MCF 10A (cell line): Measurements from ENCODE around the gene YAE1. TPM values are rescaled to one million over a fixed set of nuclear protein-coding genes. Genes with fewer than 3 reads are reported as not detected.

Experiments
- BruUV-seq: library from RNA; stranded (reverse); fragments of 400-500 nt; replicated peaks from 2 replicates; lab custom pipeline; 2021; lab: Mats Ljungman, UMichigan
- CTCF ChIA-PET: fragments of 300-600 bp; sonication (Branson Sonifier 250); formaldehyde crosslinking; extraction: SDS; loops from one replicate; lab custom pipeline; 2021; ENCODE audit warnings: antibody characterized with exemption, inconsistent platforms; lab: Yijun Ruan, JAX
- POLR2A ChIA-PET: fragments of 300-600, 350-650 bp; sonication (Branson Sonifier 250); formaldehyde crosslinking; extraction: SDS; loops from one replicate; lab custom pipeline; 2020; ENCODE audit warnings: antibody characterized with exemption, inconsistent platforms; lab: Yijun Ruan, JAX
- DNase-seq: peaks from one replicate; pipeline ENCODE4 v3.0.0-alpha.2; 2018; ENCODE audit not compliant: unreplicated experiment
- H3K27ac Mint-ChIP-seq: one replicate; pipeline ENCODE4 v1.8.0; 2022; ENCODE audit warnings: mild to moderate bottlenecking, low read depth, mixed read lengths; ENCODE audit not compliant: unreplicated experiment
- H3K27me3 Mint-ChIP-seq: one replicate; pipeline ENCODE4 v1.8.0; 2022; ENCODE audit warnings: mixed read lengths; ENCODE audit not compliant: insufficient read depth, unreplicated experiment
- H3K36me3 Mint-ChIP-seq: one replicate; pipeline ENCODE4 v1.8.0; 2022; ENCODE audit warnings: mild to moderate bottlenecking, moderate library complexity, mixed read lengths; ENCODE audit not compliant: insufficient read depth, unreplicated experiment
- H3K4me1 Mint-ChIP-seq: one replicate; pipeline ENCODE4 v1.8.0; 2022; ENCODE audit warnings: mixed read lengths; ENCODE audit not compliant: insufficient read depth, unreplicated experiment
- H3K4me3 Mint-ChIP-seq: one replicate; pipeline ENCODE4 v1.8.0; 2022; ENCODE audit warnings: mild to moderate bottlenecking, moderate library complexity, mixed read lengths; ENCODE audit not compliant: unreplicated experiment
- H3K9me3 Mint-ChIP-seq: one replicate; pipeline ENCODE4 v1.8.0; 2022; ENCODE audit warnings: mixed read lengths; ENCODE audit not compliant: unreplicated experiment
- intact Hi-C: fragments of 100-400 bp; cut with micrococcal nuclease; formaldehyde crosslinking; loops from 2 replicates; pipeline ENCODE4 v1.14.1; 2022
- total RNA-seq: library from RNA; stranded (reverse); gene quantifications from 2 replicates; pipeline ENCODE4 v1.2.3, GENCODE V29; 2022
- TF ChIP-seq, protein P1 (sequence below): fragments of 200-600 bp; IDR thresholded peaks from one replicate; pipeline ENCODE4 v1.8.0; 2022; ENCODE audit warnings: antibody characterized with exemption, mild to moderate bottlenecking; ENCODE audit not compliant: unreplicated experiment

The YAE1 gene
- total RNA-seq, 1 experiment from 2014 or later: 34.7 TPM

GRCh38 chr7:39525926-39526325 lies 40.3 kb upstream of the YAE1 start:
- Mint-ChIP-seq H3K4me1 (peaks cover 6% of the 10 kb centered on the region), H3K27me3 (no peaks in the 10 kb centered on the region), H3K36me3 (peaks cover 7% of the 10 kb centered on the region), H3K4me3 (no peak overlapping the region), H3K27ac (no peak overlapping the region), H3K9me3 (no peaks in the 10 kb centered on the region)
- ChIA-PET CTCF (interaction anchor here (0.6 kb wide), 1 partner anchor 853 kb away, joined by 3 read pairs; no protein-coding TSS in a partner anchor), POLR2A (interaction anchor here (1.2 kb wide), 1 partner anchor 14 kb away, joined by 3 read pairs; no protein-coding TSS in a partner anchor)
- intact Hi-C loops: no loop called here
- BruUV-seq: no TSS peak
- TF ChIP-seq, protein P1, sequence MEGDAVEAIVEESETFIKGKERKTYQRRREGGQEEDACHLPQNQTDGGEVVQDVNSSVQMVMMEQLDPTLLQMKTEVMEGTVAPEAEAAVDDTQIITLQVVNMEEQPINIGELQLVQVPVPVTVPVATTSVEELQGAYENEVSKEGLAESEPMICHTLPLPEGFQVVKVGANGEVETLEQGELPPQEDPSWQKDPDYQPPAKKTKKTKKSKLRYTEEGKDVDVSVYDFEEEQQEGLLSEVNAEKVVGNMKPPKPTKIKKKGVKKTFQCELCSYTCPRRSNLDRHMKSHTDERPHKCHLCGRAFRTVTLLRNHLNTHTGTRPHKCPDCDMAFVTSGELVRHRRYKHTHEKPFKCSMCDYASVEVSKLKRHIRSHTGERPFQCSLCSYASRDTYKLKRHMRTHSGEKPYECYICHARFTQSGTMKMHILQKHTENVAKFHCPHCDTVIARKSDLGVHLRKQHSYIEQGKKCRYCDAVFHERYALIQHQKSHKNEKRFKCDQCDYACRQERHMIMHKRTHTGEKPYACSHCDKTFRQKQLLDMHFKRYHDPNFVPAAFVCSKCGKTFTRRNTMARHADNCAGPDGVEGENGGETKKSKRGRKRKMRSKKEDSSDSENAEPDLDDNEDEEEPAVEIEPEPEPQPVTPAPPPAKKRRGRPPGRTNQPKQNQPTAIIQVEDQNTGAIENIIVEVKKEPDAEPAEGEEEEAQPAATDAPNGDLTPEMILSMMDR: no peak
- DNase-seq: peak; percentile 9

- CTCF ChIA-PET: no interaction called here
- Mint-ChIP-seq H3K4me3 (no peak overlapping the region), H3K27ac (no peak overlapping the region), H3K9me3 (no peaks in the 10 kb centered on the region), H3K4me1 (peaks cover 6% of the 10 kb centered on the region), H3K36me3 (peaks cover 7% of the 10 kb centered on the region), H3K27me3 (no peaks in the 10 kb centered on the region)
- TF ChIP-seq, protein P1: no peak
- intact Hi-C loops: no loop called here
- DNase-seq: no peak
- POLR2A ChIA-PET: interaction anchor here (1.2 kb wide), 1 partner anchor 15 kb away, joined by 3 read pairs; no protein-coding TSS in a partner anchor
- BruUV-seq: no TSS peak
Measured at GRCh38 chr7:39526666-39527065, 39.5 kb upstream of the YAE1 start.

DNA sequence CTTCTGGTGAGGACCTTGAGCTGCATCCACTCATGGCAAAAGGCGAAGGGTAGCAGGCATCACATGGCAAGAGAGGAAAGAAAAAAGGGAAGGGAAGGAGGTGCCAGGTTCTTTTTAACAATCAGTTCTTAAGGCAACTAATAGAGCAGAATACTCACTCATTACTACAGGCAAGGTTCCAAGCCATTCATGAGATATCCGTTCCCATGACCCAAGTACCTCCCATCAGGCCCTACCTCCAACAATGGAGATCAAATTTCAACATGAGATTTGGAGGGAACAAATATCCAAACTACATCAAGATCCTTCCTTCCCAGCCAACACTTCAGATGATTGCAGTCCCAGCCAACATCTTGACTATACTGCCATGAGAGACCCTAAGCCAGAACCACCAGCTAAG lies 38.9 kb upstream of the YAE1 start:
- H3K4me3 Mint-ChIP-seq: no peak overlapping the region
- DNase-seq: peak; percentile 11
- no peak overlapping the region for H3K27ac Mint-ChIP-seq
- ChIA-PET CTCF (no interaction called here), POLR2A (no interaction called here)
- no peaks in the 10 kb centered on the region for H3K9me3 Mint-ChIP-seq
- intact Hi-C loops: no loop called here
- peaks cover 6% of the 10 kb centered on the region for H3K4me1 Mint-ChIP-seq
- H3K27me3 Mint-ChIP-seq: no peaks in the 10 kb centered on the region
- peaks cover 7% of the 10 kb centered on the region for H3K36me3 Mint-ChIP-seq
- BruUV-seq: no TSS peak
- TF ChIP-seq, protein P1: no peak

DNA sequence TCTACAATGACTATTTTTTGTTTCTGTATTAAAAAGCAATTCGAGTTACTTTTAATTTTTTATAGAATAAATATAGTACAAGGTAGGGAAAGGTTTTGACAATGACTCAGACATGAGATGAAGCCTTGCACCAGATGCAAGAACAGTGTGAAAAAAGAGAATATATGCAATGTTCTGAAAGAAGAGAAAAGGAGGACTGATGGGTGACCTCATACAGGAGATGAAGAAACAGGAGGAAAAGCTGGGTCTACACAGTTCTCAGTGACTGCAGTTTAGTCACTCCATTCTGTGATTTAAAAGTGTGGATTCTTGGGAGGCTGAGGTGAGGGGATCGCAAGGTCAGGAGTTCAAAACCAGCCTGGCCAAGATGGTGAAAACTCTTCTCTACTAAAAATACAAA lies 38.3 kb upstream of the YAE1 start:
- intact Hi-C loops: no loop called here
- POLR2A ChIA-PET: no interaction called here
- no peak overlapping the region for H3K27ac Mint-ChIP-seq
- H3K9me3 Mint-ChIP-seq: no peaks in the 10 kb centered on the region
- H3K4me1 Mint-ChIP-seq: peaks cover 6% of the 10 kb centered on the region
- BruUV-seq: no TSS peak
- CTCF ChIA-PET: interaction anchor here (0.7 kb wide), 1 partner anchor 1158 kb away, joined by 3 read pairs; no protein-coding TSS in a partner anchor
- TF ChIP-seq, protein P1: no peak
- peaks cover 7% of the 10 kb centered on the region for H3K36me3 Mint-ChIP-seq
- no peak for DNase-seq
- no peaks in the 10 kb centered on the region for H3K27me3 Mint-ChIP-seq
- H3K4me3 Mint-ChIP-seq: no peak overlapping the region
